ENCODE measurements around the gene ZMAT5. TPM values are rescaled to one million over a fixed set of nuclear protein-coding genes. Genes with fewer than 3 reads are reported as not detected.
A peak's percentile ranks its signal among the peaks of the same experiment; 100 is the strongest.

Gene ZMAT5
- total and polyA plus RNA-seq, 2 donors = 14.1 to 27.8 TPM

DNA sequence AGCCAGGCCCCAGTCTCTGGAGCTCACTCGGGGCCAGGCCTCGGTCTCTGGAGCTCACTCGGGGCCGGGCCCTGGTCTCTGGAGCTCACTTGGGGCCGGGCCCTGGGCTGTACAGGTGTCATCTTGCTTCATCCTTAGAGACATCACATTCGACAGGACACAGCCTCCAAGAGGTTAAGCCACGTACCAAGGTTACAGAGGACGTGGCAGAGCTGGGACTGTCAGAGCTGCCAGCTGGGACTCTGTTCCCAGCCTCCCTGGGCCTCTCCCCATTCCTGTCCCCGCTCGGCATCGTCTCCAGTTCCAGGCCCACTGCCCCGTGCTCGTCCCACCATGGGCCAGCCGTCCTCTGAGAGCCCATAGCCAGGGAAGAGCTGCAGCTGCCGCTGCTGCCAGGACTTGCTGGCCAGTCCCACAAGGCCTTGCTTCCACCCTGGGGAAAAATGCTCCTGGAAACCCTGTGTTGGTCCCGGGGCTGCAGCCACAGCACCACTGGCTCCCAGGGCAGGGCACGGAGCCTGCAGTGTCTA lies 27.4 kb downstream of the ZMAT5 start:
- peaks cover 2% of the 10 kb centered on the region for H3K36me3 ChIP-seq (ENCODE audit: insufficient read depth)
- WGBS = 96% methylated on average over 17 of the region's 17 CpGs

GRCh38 chr22:29738118-29738815 lies 28.5 kb downstream of the ZMAT5 start:
- H3K4me3 ChIP-seq (ENCODE audit: low read depth, low read length) = no peak overlapping the region
- H3K36me3 ChIP-seq (ENCODE audit: insufficient read depth) = peaks cover 2% of the 10 kb centered on the region
- no peak for DNase-seq (ENCODE audit: extremely low spot score)
- H3K4me1 ChIP-seq (ENCODE audit: insufficient read depth) = no peaks in the 10 kb centered on the region
- WGBS = 84% methylated on average over 15 of the region's 15 CpGs
- no peak overlapping the region for H3K27ac ChIP-seq (ENCODE audit: low read depth)

More for the DNA sequence above, 27.4 kb downstream of the ZMAT5 start:
- Histone ChIP-seq H3K4me1 (ENCODE audit: insufficient read depth) (no peaks in the 10 kb centered on the region), H3K4me3 (ENCODE audit: low read depth, low read length) (no peak overlapping the region), H3K27ac (ENCODE audit: low read depth) (no peak overlapping the region)
- no peak for DNase-seq (ENCODE audit: extremely low spot score)

GRCh38 chr22:29737251-29738117 lies 29.3 kb downstream of the ZMAT5 start:
- WGBS = 85% methylated on average over 22 of the region's 22 CpGs
- no peak for DNase-seq (ENCODE audit: extremely low spot score)
- Histone ChIP-seq H3K27ac (ENCODE audit: low read depth) (no peak overlapping the region), H3K36me3 (ENCODE audit: insufficient read depth) (peaks cover 2% of the 10 kb centered on the region), H3K4me1 (ENCODE audit: insufficient read depth) (no peaks in the 10 kb centered on the region), H3K4me3 (ENCODE audit: low read depth, low read length) (no peak overlapping the region)

- DNase-seq (ENCODE audit: extremely low spot score) = no peak
- no peak overlapping the region for H3K4me3 ChIP-seq (ENCODE audit: low read depth, low read length)
- H3K4me1 ChIP-seq (ENCODE audit: insufficient read depth) = no peaks in the 10 kb centered on the region
- WGBS = 71% methylated on average over 1 of the region's 1 CpG
- H3K27ac ChIP-seq (ENCODE audit: low read depth) = no peak overlapping the region
- H3K36me3 ChIP-seq (ENCODE audit: insufficient read depth) = peaks cover 3% of the 10 kb centered on the region
Observed at GRCh38 chr22:29735416-29735815, 31.4 kb downstream of the ZMAT5 start.

GRCh38 chr22:29734838-29735237 lies 32.0 kb downstream of the ZMAT5 start:
- no peak overlapping the region for H3K27ac ChIP-seq (ENCODE audit: low read depth)
- no peaks in the 10 kb centered on the region for H3K4me1 ChIP-seq (ENCODE audit: insufficient read depth)
- H3K36me3 ChIP-seq (ENCODE audit: insufficient read depth) = peaks cover 3% of the 10 kb centered on the region
- 80% methylated on average over 9 of the region's 9 CpGs for WGBS
- DNase-seq (ENCODE audit: extremely low spot score) = no peak
- H3K4me3 ChIP-seq (ENCODE audit: low read depth, low read length) = no peak overlapping the region

DNA sequence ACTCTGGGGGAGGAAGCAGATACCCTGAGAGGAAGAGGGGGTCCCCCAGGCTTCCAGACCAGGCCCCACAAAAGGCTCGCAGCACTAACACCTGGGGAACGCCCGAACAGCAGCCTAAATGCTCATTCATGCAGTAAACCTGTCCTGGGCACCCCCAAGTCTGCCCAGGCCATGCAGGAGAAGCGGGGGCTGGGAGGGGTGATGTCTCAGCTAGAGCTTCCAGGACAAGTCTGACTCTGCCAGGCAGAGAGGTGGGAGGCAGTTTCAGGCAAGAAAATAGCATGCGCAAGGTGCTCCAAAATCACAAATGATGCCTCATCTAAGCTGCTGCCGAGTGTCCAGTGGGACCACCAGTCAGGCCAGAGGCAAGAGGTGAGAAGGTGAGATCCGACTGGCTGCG lies 32.4 kb downstream of the ZMAT5 start:
- H3K4me3 ChIP-seq (ENCODE audit: low read depth, low read length) = no peak overlapping the region
- no peak for DNase-seq (ENCODE audit: extremely low spot score)
- H3K4me1 ChIP-seq (ENCODE audit: insufficient read depth) = no peaks in the 10 kb centered on the region
- H3K27ac ChIP-seq (ENCODE audit: low read depth) = no peak overlapping the region
- WGBS = 91% methylated on average over 8 of the region's 8 CpGs
- peaks cover 3% of the 10 kb centered on the region for H3K36me3 ChIP-seq (ENCODE audit: insufficient read depth)

GRCh38 chr22:29733362-29734201 lies 33.2 kb downstream of the ZMAT5 start:
- WGBS = 67% methylated on average over 19 of the region's 19 CpGs
- Histone ChIP-seq H3K27ac (ENCODE audit: low read depth) (no peak overlapping the region), H3K4me3 (ENCODE audit: low read depth, low read length) (no peak overlapping the region), H3K36me3 (ENCODE audit: insufficient read depth) (peaks cover 3% of the 10 kb centered on the region), H3K4me1 (ENCODE audit: insufficient read depth) (no peaks in the 10 kb centered on the region)
- peak; percentile 18 for DNase-seq (ENCODE audit: extremely low spot score)

DNA sequence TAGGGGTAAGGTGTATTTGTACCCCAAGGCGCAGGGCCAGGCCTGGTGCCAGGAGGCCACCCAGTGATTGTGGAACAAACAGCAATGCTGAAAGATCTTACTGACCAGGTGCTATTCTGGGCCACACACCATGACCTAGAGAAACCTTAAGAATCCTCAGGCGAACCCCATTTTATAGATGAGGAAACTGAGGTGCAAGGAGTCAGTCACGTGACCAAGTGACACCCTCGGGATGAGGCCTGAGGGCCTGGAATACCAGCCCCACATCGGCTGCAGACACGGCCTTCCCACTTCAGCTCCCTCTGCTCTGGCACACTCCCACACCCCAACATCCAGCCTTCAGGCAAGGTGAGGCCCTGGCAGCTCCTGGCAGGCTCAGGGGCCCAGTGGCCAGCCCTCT lies 33.9 kb downstream of the ZMAT5 start:
- Histone ChIP-seq H3K27ac (ENCODE audit: low read depth) (no peak overlapping the region), H3K4me3 (ENCODE audit: low read depth, low read length) (no peak overlapping the region), H3K36me3 (ENCODE audit: insufficient read depth) (peaks cover 3% of the 10 kb centered on the region), H3K4me1 (ENCODE audit: insufficient read depth) (no peaks in the 10 kb centered on the region)
- no peak for DNase-seq (ENCODE audit: extremely low spot score)
- 88% methylated on average over 6 of the region's 6 CpGs for WGBS

DNA sequence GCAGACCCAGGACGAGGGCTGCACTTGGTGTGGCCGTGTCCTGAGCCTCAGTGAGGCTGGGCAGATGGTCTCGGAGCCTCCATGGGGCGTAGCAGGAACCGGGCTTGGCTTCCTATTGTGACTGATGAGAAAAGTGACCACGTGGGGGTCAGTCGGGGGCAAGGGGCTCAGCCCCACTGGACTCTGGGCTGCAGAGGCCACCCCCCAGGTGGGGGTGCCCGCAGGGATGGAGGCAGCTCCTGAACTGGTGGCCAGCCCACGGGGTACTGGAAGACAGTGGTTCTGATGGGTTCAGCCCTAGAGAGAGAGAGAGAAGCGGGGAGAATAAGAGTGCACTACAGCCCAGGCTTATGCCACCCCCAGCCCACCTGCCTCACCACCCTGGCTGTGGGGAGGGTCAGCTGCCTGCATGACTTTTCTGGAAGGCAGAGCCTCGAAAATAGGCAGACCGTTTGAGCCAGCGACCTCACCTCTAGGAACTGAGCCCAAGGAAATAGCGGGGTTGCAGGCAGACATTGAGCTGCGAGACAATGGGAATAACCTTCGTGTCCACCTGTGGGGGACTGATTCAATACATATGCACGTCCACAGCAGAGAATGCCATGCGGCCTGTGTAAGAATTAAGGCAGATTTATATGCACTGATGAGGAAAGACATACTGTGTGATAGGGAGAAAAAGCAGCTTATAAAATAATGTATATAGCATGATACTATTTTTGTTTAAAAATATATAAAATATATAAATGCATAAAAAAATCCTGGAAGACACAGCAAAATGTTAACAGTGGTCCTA lies 35.6 kb downstream of the ZMAT5 start:
- no peaks in the 10 kb centered on the region for H3K4me1 ChIP-seq (ENCODE audit: insufficient read depth)
- WGBS = 82% methylated on average over 18 of the region's 18 CpGs
- H3K27ac ChIP-seq (ENCODE audit: low read depth) = no peak overlapping the region
- no peak for DNase-seq (ENCODE audit: extremely low spot score)
- H3K36me3 ChIP-seq (ENCODE audit: insufficient read depth) = peaks cover 3% of the 10 kb centered on the region
- no peak overlapping the region for H3K4me3 ChIP-seq (ENCODE audit: low read depth, low read length)

- Histone ChIP-seq H3K4me1 (ENCODE audit: insufficient read depth) (no peaks in the 10 kb centered on the region), H3K4me3 (ENCODE audit: low read depth, low read length) (no peak overlapping the region), H3K27ac (ENCODE audit: low read depth) (no peak overlapping the region), H3K36me3 (ENCODE audit: insufficient read depth) (peaks cover 3% of the 10 kb centered on the region)
- DNase-seq (ENCODE audit: extremely low spot score) = no peak
- 88% methylated on average over 20 of the region's 20 CpGs for whole genome bisulfite sequencing
Observed at GRCh38 chr22:29729161-29729560, 37.6 kb downstream of the ZMAT5 start.

DNA sequence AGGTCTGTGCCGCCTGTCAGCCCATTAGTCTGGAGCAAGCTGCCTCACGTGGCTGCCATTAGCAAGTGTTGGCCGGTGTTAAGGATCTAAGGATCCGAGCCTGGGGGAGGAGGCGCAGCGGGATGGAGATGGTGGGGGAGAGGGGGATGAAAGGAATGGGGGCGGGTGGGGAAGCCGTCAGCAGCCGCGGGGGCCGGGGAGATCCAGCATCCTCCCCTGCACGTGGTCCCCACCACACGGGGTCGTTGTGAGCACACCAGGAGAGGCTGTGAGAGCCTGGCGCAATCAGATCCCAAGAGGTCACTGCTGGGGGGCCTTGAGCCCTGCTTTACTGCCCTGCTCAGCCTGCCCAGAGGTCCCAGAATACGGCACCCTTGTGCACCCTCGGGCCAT lies 39.7 kb downstream of the ZMAT5 start:
- Histone ChIP-seq H3K4me3 (ENCODE audit: low read depth, low read length) (no peak overlapping the region), H3K36me3 (ENCODE audit: insufficient read depth) (peaks cover 3% of the 10 kb centered on the region), H3K4me1 (ENCODE audit: insufficient read depth) (no peaks in the 10 kb centered on the region), H3K27ac (ENCODE audit: low read depth) (no peak overlapping the region)
- no peak for DNase-seq (ENCODE audit: extremely low spot score)
- WGBS = 7% methylated on average over 17 of the region's 17 CpGs

DNA sequence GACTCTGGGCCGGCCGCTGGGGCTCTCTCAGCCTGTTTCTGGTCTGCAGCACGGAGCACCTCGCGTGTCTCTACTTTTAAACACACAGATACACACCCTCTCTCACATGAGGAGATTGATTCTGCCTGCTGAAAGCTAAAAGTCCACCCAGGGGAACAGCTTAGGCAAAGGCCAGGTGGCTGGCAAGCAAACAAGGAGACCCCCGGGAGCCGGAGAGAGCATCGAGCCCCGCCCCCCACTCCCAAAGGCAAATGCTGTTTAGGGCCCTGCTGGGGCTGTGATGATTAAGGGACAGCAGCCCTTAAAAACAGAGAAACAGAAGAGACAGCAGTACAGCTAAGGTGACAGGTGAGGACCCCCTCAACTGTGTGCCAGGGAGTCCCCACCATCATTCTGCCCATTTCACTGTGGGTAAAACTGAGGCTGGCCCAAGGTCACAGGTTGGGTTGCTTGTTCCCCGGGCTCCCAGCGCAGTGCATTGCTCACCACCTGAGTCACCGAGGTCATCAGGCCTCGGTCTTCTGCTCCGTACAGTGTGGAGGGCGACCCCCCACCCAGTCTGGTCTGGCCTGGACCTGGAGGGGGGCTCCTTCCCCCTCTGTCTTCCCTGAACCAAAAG lies 40.2 kb downstream of the ZMAT5 start:
- Histone ChIP-seq H3K27ac (ENCODE audit: low read depth) (no peak overlapping the region), H3K36me3 (ENCODE audit: insufficient read depth) (peaks cover 3% of the 10 kb centered on the region), H3K4me1 (ENCODE audit: insufficient read depth) (no peaks in the 10 kb centered on the region), H3K4me3 (ENCODE audit: low read depth, low read length) (no peak overlapping the region)
- 36% methylated on average over 15 of the region's 15 CpGs for WGBS
- DNase-seq (ENCODE audit: extremely low spot score) = no peak

Measured in urinary bladder (tissue), 4 donors.